PFSK-1 (cell line): ENCODE results near the gene OTUD5.
A peak's percentile ranks its signal among the peaks of the same experiment; 100 is the strongest.

Experiments
- FOXP2 ChIP-seq: optimal IDR thresholded peaks from 2 replicates; pipeline ENCODE3; 2011; ENCODE audit warnings: borderline replicate concordance, control low read depth, inconsistent platforms; ENCODE audit not compliant: insufficient read depth; ENCODE audit errors: extremely low read length, extremely low read depth
- POLR2AphosphoS5 ChIP-seq: IDR thresholded peaks from 2 replicates; pipeline ENCODE4 v1.6.1; 2012; ENCODE audit warnings: low read depth, mild to moderate bottlenecking, control low read depth, low read length, moderate library complexity
- SIN3A ChIP-seq: IDR thresholded peaks from 2 replicates; pipeline ENCODE4 v1.6.1; 2012; ENCODE audit warnings: mild to moderate bottlenecking, low read length, moderate library complexity, borderline replicate concordance; ENCODE audit not compliant: insufficient read depth
- TAF1 ChIP-seq: IDR thresholded peaks from 2 replicates; pipeline ENCODE4 v1.6.1; 2012; ENCODE audit warnings: low read length, control low read depth, borderline replicate concordance; ENCODE audit not compliant: insufficient read depth
- TF ChIP-seq, protein P1 (sequence below), 2 experiments: IDR thresholded peaks; 2 replicates each; pipeline versions ENCODE4 v1.6.1 to v1.8.0; 2011 to 2012; ENCODE audit warnings: low read depth in 2 of 2, low read length in 2 of 2, control low read depth in 1 of 2, inconsistent platforms in 1 of 2, mild to moderate bottlenecking in 1 of 2, moderate library complexity in 1 of 2; ENCODE audit not compliant: insufficient read depth in 1 of 2

DNA sequence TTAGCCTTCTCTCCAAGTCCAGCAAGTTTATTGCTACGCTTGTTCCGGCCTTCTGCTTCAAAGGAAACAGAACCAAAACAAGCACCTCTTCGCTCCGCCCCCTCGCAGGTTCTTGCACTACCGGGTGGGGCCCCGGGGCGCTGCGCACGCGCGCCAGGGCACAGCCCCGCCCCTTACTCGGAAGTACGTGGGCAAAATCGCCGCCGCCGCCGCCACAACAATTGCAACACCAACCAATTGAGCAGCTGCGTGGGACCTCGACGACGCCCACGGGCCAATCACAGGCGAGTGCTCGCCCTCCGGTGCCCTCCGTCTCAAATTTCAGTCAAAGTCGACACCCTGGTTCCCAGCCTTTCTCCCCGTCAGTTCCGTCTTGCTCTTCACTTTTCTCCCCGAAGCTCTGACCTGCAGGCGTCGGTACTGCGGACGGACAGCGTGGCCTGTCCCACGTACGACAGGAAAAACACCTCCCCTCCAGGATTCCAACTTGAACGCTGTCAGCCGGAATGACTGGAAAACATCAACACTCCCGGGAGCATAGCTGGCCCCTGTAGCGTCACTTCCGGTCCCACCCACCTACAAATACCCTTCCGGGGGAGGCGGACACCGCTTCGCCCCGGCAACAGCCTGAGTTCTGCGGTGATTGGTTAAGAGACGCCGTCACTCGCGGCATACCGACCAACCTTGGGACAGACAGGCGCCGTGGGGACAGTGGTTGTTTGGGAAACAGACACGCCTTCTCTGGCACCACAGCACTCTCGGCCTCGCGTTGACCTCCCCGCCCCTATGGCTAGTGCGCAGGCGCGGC, 624 bp upstream of the OTUD5 start:
- TF ChIP-seq SIN3A, result no peak
- TF ChIP-seq POLR2AphosphoS5, result 0 out of 2 replicates have a peak, but pooled peaks have one; percentile 57
- no peak for TF ChIP-seq FOXP2
- peak; percentile 46; the same call in 1 of the 2 replicates for TF ChIP-seq TAF1
- TF ChIP-seq, protein P1, sequence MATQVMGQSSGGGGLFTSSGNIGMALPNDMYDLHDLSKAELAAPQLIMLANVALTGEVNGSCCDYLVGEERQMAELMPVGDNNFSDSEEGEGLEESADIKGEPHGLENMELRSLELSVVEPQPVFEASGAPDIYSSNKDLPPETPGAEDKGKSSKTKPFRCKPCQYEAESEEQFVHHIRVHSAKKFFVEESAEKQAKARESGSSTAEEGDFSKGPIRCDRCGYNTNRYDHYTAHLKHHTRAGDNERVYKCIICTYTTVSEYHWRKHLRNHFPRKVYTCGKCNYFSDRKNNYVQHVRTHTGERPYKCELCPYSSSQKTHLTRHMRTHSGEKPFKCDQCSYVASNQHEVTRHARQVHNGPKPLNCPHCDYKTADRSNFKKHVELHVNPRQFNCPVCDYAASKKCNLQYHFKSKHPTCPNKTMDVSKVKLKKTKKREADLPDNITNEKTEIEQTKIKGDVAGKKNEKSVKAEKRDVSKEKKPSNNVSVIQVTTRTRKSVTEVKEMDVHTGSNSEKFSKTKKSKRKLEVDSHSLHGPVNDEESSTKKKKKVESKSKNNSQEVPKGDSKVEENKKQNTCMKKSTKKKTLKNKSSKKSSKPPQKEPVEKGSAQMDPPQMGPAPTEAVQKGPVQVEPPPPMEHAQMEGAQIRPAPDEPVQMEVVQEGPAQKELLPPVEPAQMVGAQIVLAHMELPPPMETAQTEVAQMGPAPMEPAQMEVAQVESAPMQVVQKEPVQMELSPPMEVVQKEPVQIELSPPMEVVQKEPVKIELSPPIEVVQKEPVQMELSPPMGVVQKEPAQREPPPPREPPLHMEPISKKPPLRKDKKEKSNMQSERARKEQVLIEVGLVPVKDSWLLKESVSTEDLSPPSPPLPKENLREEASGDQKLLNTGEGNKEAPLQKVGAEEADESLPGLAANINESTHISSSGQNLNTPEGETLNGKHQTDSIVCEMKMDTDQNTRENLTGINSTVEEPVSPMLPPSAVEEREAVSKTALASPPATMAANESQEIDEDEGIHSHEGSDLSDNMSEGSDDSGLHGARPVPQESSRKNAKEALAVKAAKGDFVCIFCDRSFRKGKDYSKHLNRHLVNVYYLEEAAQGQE (IDR thresholded peaks at IDR 0.05; ENCODE audit: insufficient read depth in 1 of 2, low read depth in 2 of 2, low read length in 2 of 2), result no peak
